Tibial nerve (tissue), 4 donors: ENCODE results near the gene CHST7. TPM values are rescaled to one million over a fixed set of nuclear protein-coding genes. Genes with fewer than 3 reads are reported as not detected.

Experiments
- DNase-seq, 2 donors: peaks; one replicate each; pipeline ENCODE4 v3.0.0-alpha.2; 2019; ENCODE audit warnings: low spot score in 2 of 2
- H3K27ac ChIP-seq, 4 donors: fragments of 200-600 bp; sonication (generic) in 3 of 4; one replicate each; pipeline ENCODE4 v1.5.1; 2017 to 2019; ENCODE audit warnings: mild to moderate bottlenecking in 1 of 4
- H3K27me3 ChIP-seq, 2 donors: fragments of 200-600 bp; sonication (generic) in 1 of 2; one replicate each; pipeline versions ENCODE4 v1.5.1 to v1.6.0; 2017 to 2019
- H3K36me3 ChIP-seq, 3 donors: fragments of 200-600 bp; sonication (generic); one replicate each; pipeline ENCODE4 v1.5.1; 2018 to 2019
- H3K4me1 ChIP-seq, 4 donors: fragments of 200-600 bp; sonication (generic) in 3 of 4; one replicate each; pipeline ENCODE4 v1.5.1; 2017 to 2019
- H3K4me3 ChIP-seq, 4 donors: fragments of 200-600 bp; sonication (generic) in 3 of 4; one replicate each; pipeline ENCODE4 v1.5.1; 2017 to 2019; ENCODE audit warnings: mild to moderate bottlenecking in 1 of 4, moderate library complexity in 1 of 4
- H3K9me3 ChIP-seq, 4 donors: fragments of 200-600 bp; sonication (generic) in 3 of 4; one replicate each; pipeline ENCODE4 v1.5.1; 2017 to 2019
- EP300 ChIP-seq, 2 donors: sonication (generic); formaldehyde crosslinking; IDR thresholded peaks; one replicate each; pipeline ENCODE4 v1.6.1; 2017; ENCODE audit warnings: antibody characterized with exemption in 2 of 2, mild to moderate bottlenecking in 1 of 2
- POLR2A ChIP-seq, 2 donors: fragments of 450-650 bp; IDR thresholded peaks; one replicate each; pipeline ENCODE4 v1.6.1; 2017; ENCODE audit warnings: antibody characterized with exemption in 2 of 2, mild to moderate bottlenecking in 2 of 2, moderate library complexity in 2 of 2
- whole genome bisulfite sequencing, 2 donors: methylation state at CpG; one replicate each; pipeline ENCODE4 v1.1.5; 2018; 5-methylcytosine and 5-hydroxymethylcytosine counted together
- total RNA-seq, 4 donors: library from RNA; depleted of rRNA; stranded (reverse); fragments of >200 nt; gene quantifications; one replicate each; pipeline ENCODE4 v1.1.0, GENCODE V29; 2016
- TF ChIP-seq, protein P1 (sequence below), 5 experiments: fragments of 200-600 bp in 3 of 5; fragments of 450-650 bp in 2 of 5; sonication (generic) in 3 of 5; IDR thresholded peaks; one replicate each; pipeline ENCODE4 v1.5.1; 2016 to 2019; ENCODE audit warnings: antibody characterized with exemption in 5 of 5, mild to moderate bottlenecking in 3 of 5, moderate library complexity in 2 of 5

The CHST7 gene
- total RNA-seq, 4 donors from 2014 or later, result 35.6 to 106 (median 72.9) TPM

DNA sequence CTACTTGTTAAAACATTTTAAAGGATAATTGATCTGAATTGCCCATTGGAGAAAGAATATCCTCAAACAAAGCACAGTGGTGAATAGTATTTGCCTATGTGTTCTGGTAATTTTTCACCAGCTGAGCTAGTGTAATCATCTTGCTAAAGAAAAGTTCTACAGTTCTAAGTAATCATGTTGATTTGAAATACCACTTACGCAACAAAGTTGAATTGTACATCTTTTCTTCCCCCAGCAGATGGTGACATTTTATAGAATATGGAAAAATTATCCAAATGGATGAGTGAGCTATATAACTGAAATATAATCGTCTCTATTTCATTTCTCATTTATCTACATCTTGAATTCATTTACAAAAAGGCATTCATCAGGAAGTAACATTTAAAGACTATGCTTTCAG lies 18.6 kb upstream of the CHST7 start:
- no peaks in the 10 kb centered on the region for H3K27me3 ChIP-seq
- WGBS, 2 donors, result 15 to 37% methylated on average over 2 of the region's 2 CpGs
- no peak for DNase-seq
- no peaks in the 10 kb centered on the region for H3K9me3 ChIP-seq
- H3K4me1 ChIP-seq, result peaks cover 0 to 5% (median 0%) of the 10 kb centered on the region in 4 donors
- peak overlapping the region in 1 of 4 donors; percentile 34 for H3K27ac ChIP-seq
- TF ChIP-seq, protein P1, sequence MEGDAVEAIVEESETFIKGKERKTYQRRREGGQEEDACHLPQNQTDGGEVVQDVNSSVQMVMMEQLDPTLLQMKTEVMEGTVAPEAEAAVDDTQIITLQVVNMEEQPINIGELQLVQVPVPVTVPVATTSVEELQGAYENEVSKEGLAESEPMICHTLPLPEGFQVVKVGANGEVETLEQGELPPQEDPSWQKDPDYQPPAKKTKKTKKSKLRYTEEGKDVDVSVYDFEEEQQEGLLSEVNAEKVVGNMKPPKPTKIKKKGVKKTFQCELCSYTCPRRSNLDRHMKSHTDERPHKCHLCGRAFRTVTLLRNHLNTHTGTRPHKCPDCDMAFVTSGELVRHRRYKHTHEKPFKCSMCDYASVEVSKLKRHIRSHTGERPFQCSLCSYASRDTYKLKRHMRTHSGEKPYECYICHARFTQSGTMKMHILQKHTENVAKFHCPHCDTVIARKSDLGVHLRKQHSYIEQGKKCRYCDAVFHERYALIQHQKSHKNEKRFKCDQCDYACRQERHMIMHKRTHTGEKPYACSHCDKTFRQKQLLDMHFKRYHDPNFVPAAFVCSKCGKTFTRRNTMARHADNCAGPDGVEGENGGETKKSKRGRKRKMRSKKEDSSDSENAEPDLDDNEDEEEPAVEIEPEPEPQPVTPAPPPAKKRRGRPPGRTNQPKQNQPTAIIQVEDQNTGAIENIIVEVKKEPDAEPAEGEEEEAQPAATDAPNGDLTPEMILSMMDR (IDR thresholded peaks at IDR 0.05), result peak in 3 of 5 experiments; percentile 6 to 51 (median 38)
- TF ChIP-seq POLR2A (IDR thresholded peaks at IDR 0.05), result no peak
- TF ChIP-seq EP300 (IDR thresholded peaks at IDR 0.05), result no peak
- no peaks in the 10 kb centered on the region for H3K36me3 ChIP-seq
- no peak overlapping the region for H3K4me3 ChIP-seq

DNA sequence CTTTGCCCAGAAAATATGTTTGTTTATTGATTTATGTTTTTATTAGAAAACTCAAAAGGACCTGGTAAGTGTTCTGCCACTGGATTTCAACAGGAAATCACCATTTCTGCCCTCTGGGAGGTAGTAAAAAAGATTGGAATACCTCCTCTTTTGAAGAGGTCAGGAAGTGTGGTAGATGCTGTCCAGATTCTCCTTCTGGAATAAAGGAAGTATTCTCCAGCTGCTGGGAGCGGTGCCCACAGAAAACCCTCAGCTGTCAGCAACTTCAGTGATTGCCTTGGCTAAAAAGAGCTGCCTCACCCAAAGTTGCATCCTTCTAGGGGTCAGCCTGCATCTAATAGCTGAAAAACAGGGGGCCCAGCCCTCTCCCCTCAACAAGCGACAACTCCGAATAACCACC lies 14.5 kb upstream of the CHST7 start:
- WGBS, 2 donors, result 49 to 78% methylated on average over 3 of the region's 3 CpGs
- H3K4me1 ChIP-seq, result peaks cover 0 to 5% (median 0%) of the 10 kb centered on the region in 4 donors
- no peak overlapping the region for H3K27ac ChIP-seq
- H3K27me3 ChIP-seq, result no peaks in the 10 kb centered on the region
- no peak for DNase-seq
- H3K9me3 ChIP-seq, result no peaks in the 10 kb centered on the region
- no peak for TF ChIP-seq EP300 (IDR thresholded peaks at IDR 0.05)
- TF ChIP-seq, protein P1 (IDR thresholded peaks at IDR 0.05), result no peak
- no peak for TF ChIP-seq POLR2A (IDR thresholded peaks at IDR 0.05)
- H3K36me3 ChIP-seq, result no peaks in the 10 kb centered on the region
- no peak overlapping the region for H3K4me3 ChIP-seq

DNA sequence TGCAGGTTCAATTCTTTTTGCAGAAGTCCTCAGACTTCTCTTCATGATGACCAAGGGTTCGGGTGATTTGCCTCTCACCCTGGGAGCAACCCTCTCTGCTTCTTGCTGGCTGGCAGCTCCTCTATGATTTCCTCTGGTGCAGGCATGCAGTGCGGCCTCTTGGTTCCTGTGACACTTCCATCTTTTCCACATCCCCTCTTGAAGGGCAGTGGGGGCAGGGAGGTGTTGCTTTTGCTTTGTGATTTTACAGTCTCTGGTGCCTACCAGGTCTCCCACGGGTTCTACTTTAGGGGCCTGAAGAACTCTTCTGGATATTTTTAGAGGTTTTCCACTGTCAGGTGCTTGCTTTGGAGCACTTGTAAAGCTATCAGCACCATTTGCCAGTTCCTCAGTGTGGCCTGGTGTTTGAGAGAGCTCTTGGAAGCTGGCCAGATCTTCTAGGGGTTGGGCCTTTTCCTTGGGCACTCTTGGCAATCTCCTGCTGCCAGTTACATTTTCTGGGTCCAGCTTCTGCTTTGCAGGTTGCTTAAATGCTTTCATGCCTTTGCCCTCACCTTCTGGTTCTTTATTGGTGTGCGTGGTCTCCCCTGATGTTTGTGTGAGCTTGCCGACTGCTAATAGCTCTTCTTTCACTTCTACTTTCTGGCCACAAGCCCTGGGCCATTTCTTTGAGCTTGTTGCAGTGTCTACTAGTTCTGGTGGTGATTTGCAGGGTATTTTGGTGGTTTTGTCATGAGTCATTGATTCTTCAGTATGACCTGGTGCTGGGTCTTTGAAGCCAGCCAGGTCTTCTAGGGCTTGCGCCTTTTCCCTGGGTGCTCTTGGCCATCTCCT lies 11.5 kb upstream of the CHST7 start:
- Histone ChIP-seq H3K36me3 (no peaks in the 10 kb centered on the region), H3K9me3 (no peaks in the 10 kb centered on the region), H3K4me3 (no peak overlapping the region), H3K27ac (no peak overlapping the region), H3K27me3 (no peaks in the 10 kb centered on the region), H3K4me1 (peaks cover 0 to 5% (median 0%) of the 10 kb centered on the region in 4 donors)
- TF ChIP-seq POLR2A (IDR thresholded peaks at IDR 0.05) (no peak), EP300 (IDR thresholded peaks at IDR 0.05) (no peak)
- TF ChIP-seq, protein P1 (IDR thresholded peaks at IDR 0.05), result no peak
- no peak for DNase-seq
- WGBS, 2 donors, result 77 to 78% methylated on average over 6 of the region's 6 CpGs

DNA sequence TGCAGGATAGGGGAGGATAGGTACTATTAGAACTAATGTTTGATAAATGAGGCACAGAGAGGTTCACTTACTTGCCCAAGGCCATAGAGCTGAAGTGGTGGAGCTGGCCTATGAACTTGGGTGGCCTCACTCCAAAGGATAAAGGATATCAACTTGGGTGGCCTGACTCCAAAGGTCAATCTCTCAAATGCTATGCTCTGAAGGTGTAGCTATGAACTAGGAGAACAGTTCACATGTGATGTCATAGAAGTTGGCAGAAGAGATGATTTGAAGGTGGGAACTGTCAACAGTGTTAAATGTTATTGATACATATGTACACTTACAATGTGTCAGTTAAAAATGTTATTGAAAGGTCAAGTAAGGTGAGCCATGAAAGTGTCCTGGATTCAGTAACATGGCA lies 6.2 kb upstream of the CHST7 start:
- Histone ChIP-seq H3K36me3 (no peaks in the 10 kb centered on the region), H3K9me3 (no peaks in the 10 kb centered on the region), H3K27ac (no peak overlapping the region), H3K4me1 (no peaks in the 10 kb centered on the region), H3K27me3 (no peaks in the 10 kb centered on the region), H3K4me3 (no peak overlapping the region)
- DNase-seq, result no peak
- TF ChIP-seq EP300 (IDR thresholded peaks at IDR 0.05) (no peak), POLR2A (IDR thresholded peaks at IDR 0.05) (no peak)
- TF ChIP-seq, protein P1 (IDR thresholded peaks at IDR 0.05), result no peak

DNA sequence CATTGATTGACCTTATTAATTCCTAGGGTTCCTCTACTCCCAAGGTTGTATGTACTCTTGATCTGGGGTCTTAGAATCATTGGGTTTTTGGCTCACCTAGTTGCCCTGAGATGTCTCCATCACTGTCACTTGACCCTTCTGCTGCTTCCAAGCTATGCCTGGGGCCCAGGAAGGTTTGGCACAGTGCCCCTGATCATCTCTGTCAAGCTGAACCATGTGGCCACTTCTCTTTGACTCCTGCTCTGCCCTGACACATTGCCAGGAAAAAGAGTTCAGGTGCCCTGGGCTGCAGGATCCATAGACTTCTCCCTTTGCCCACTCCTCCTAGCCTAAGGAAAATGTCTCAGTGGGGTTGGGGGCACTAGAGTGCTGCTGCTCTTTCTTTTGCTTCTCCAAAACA lies 3.9 kb upstream of the CHST7 start:
- no peak for DNase-seq
- Histone ChIP-seq H3K27ac (no peak overlapping the region), H3K27me3 (no peaks in the 10 kb centered on the region), H3K36me3 (no peaks in the 10 kb centered on the region), H3K4me3 (no peak overlapping the region), H3K4me1 (peaks cover 0 to 9% (median 0%) of the 10 kb centered on the region in 4 donors), H3K9me3 (no peaks in the 10 kb centered on the region)
- TF ChIP-seq, protein P1 (IDR thresholded peaks at IDR 0.05), result no peak
- TF ChIP-seq EP300 (IDR thresholded peaks at IDR 0.05), result no peak
